Testis (tissue), 2 donors: ENCODE data around the gene MRAP.

Experiments
- CTCF ChIP-seq, 3 experiments: fragments of 450-650 bp in 2 of 3; fragments of 200-600 bp in 1 of 3; sonication (generic) in 1 of 3; IDR thresholded peaks; one replicate each; pipeline ENCODE4 v1.5.1; 2016 to 2019; ENCODE audit warnings: antibody characterized with exemption in 3 of 3, mild to moderate bottlenecking in 2 of 3, moderate library complexity in 1 of 3
- POLR2A ChIP-seq: fragments of 450-650 bp; IDR thresholded peaks from one replicate; pipeline ENCODE4 v1.6.1; 2017; ENCODE audit warnings: antibody characterized with exemption, mild to moderate bottlenecking, moderate library complexity

- no peak for TF ChIP-seq CTCF (IDR thresholded peaks at IDR 0.05)
- no peak for TF ChIP-seq POLR2A
Observed at GRCh38 chr21:32308696-32309095, 10.0 kb downstream of the MRAP start.
